Pancreas (tissue), 10 donors: ENCODE data around the gene ADARB1. TPM values are rescaled to one million over a fixed set of nuclear protein-coding genes. Genes with fewer than 3 reads are reported as not detected.

Source experiments
- ATAC-seq, 4 donors: fragments of 200-7000 bp; cut with Tn5 transposase; one replicate each; pipeline versions ENCODE4 v1.8.0 to v1.9.1; 2020; ENCODE audit warnings: mild to moderate bottlenecking in 4 of 4, moderate library complexity in 4 of 4
- DNase-seq, 6 donors: peaks; one replicate each; pipeline ENCODE4 v3.0.0-alpha.2; 2020
- FAIRE-seq: peaks from 2 replicates; lab custom pipeline; 2012; peaks lifted over from hg19 to GRCh38; lab: Jason Lieb, UNC
- H3K27ac ChIP-seq, 4 donors: fragments of 200-600 bp; sonication (generic); 1 replicate in 3 of 4; 2 replicates in 1 of 4; pipeline versions ENCODE4 v1.5.0 to v1.8.0; 2020
- H3K27me3 ChIP-seq, 4 donors: fragments of 200-600 bp; one replicate each; pipeline ENCODE4 v1.8.0; 2021
- H3K36me3 ChIP-seq, 3 donors: fragments of 200-600 bp; sonication (generic) in 1 of 3; one replicate each; pipeline versions ENCODE4 v1.5.0 to v1.8.0; 2020 to 2021
- H3K4me1 ChIP-seq, 3 donors: fragments of 200-600 bp; one replicate each; pipeline ENCODE4 v1.8.0; 2021
- H3K4me3 ChIP-seq, 4 donors: fragments of 200-600 bp; sonication (generic) in 2 of 4; one replicate each; pipeline versions ENCODE4 v1.5.0 to v1.8.0; 2020 to 2021
- H3K9me3 ChIP-seq, 4 donors: fragments of 200-600 bp; one replicate each; pipeline ENCODE4 v1.8.0; 2021
- CTCF ChIP-seq, 4 donors: fragments of 200-600 bp; sonication (generic) in 3 of 4; IDR thresholded peaks; one replicate each; pipeline versions ENCODE4 v1.5.0 to v1.8.0; 2021; ENCODE audit warnings: antibody characterized with exemption in 4 of 4
- WGBS, 2 donors: extraction: QIAGEN DNeasy Blood & Tissue Kit; methylation state at CpG; one replicate each; pipeline ENCODE4 v1.1.7; 2013; 5-methylcytosine and 5-hydroxymethylcytosine counted together
- intact Hi-C, 3 donors: fragments of 100-400 bp; cut with DNase I; formaldehyde crosslinking; loops; one replicate each; pipeline versions ENCODE4 v1.11.1 to v1.14.2; 2022
- polyA plus RNA-seq, 2 donors: library from polyadenylated mRNA; stranded (reverse); fragments of 200-250 nt; gene quantifications; one replicate each; pipeline ENCODE4 v1.2.3, GENCODE V29; 2013
- total RNA-seq, 6 donors: library from RNA; stranded (reverse); fragmentation: NEBNext Ultra II Directional in 4 of 6; extraction: Animal tissue kit (Norgen Biotek cat#: 25700) in 4 of 6; gene quantifications; one replicate each; pipeline versions ENCODE4 v1.2.1 to v1.2.4, GENCODE V29; 2021 to 2023
- donor health status: healthy with polysubstance abuse.
- donor health status: DM: no; HTN: no; CAD: no; lungs with moderate emphysema.
- donor health status: DM: no; HTN: no; CAD: no.
- donor health status: control.
- donor health status: control.
- donor health status: Bipolar disorder and iron deficiency.
- donor health status: DM: yes; HTN: yes; CAD: no.
- donor health status: DM: no; HTN: no; CAD: no.
- donor health status: DM: no; HTN: no; CAD: no.
- donor health status: DM: yes; HTN: yes; CAD: no.

Gene ADARB1
- total and polyA plus RNA-seq, 8 donors, result 5.4 to 10.1 (median 6.3) TPM

GRCh38 chr21:45097827-45098387 is 23.5 kb downstream of the ADARB1 start:
- TF ChIP-seq CTCF (IDR thresholded peaks at IDR 0.05), result no peak
- no peak overlapping the region for H3K27ac ChIP-seq
- no peaks in the 10 kb centered on the region for H3K36me3 ChIP-seq
- H3K27me3 ChIP-seq, result no peaks in the 10 kb centered on the region
- intact Hi-C loops, result no loop called here
- FAIRE-seq (no peak), ATAC-seq (no peak), DNase-seq (no peak)
- H3K4me1 ChIP-seq, result peaks cover 0 to 5% (median 3%) of the 10 kb centered on the region in 3 donors
- H3K4me3 ChIP-seq, result no peak overlapping the region
- no peaks in the 10 kb centered on the region for H3K9me3 ChIP-seq
- WGBS, 2 donors, result 86 to 89% methylated on average over 12 of the region's 12 CpGs

- TF ChIP-seq CTCF (IDR thresholded peaks at IDR 0.05), result no peak
- no peaks in the 10 kb centered on the region for H3K27me3 ChIP-seq
- WGBS, 2 donors, result 74 to 78% methylated on average over 4 of the region's 4 CpGs
- H3K4me3 ChIP-seq, result no peak overlapping the region
- H3K27ac ChIP-seq, result no peak overlapping the region
- DNase-seq (no peak), FAIRE-seq (no peak), ATAC-seq (no peak)
- intact Hi-C loops, result no loop called here
- peaks cover 0 to 4% (median 0%) of the 10 kb centered on the region in 3 donors for H3K4me1 ChIP-seq
- no peaks in the 10 kb centered on the region for H3K36me3 ChIP-seq
- H3K9me3 ChIP-seq, result no peaks in the 10 kb centered on the region
Observed at GRCh38 chr21:45098867-45099266, 24.5 kb downstream of the ADARB1 start.

GRCh38 chr21:45099571-45099970 is 25.2 kb downstream of the ADARB1 start:
- H3K4me3 ChIP-seq, result no peak overlapping the region
- intact Hi-C loops, result no loop called here
- peaks cover 0 to 8% (median 5%) of the 10 kb centered on the region in 3 donors for H3K4me1 ChIP-seq
- H3K27me3 ChIP-seq, result no peaks in the 10 kb centered on the region
- TF ChIP-seq CTCF (IDR thresholded peaks at IDR 0.05), result no peak
- H3K36me3 ChIP-seq, result no peaks in the 10 kb centered on the region
- no peak for ATAC-seq
- H3K9me3 ChIP-seq, result no peaks in the 10 kb centered on the region
- H3K27ac ChIP-seq, result no peak overlapping the region
- no peak for DNase-seq
- WGBS, 2 donors, result 87 to 89% methylated on average over 3 of the region's 3 CpGs
- FAIRE-seq, result no peak

- H3K4me1 ChIP-seq, result peaks cover 0 to 12% (median 7%) of the 10 kb centered on the region in 3 donors
- no peak for FAIRE-seq
- WGBS, 2 donors, result 95 to 98% methylated on average over 40 of the region's 40 CpGs
Observed at GRCh38 chr21:45100866-45101265, 26.5 kb downstream of the ADARB1 start.

More at GRCh38 chr21:45100866-45101265, 26.5 kb downstream of the ADARB1 start:
- no peak overlapping the region for H3K4me3 ChIP-seq
- DNase-seq (no peak), ATAC-seq (no peak)
- no peaks in the 10 kb centered on the region for H3K9me3 ChIP-seq
- H3K36me3 ChIP-seq, result no peaks in the 10 kb centered on the region
- intact Hi-C loops, result no loop called here
- H3K27ac ChIP-seq, result no peak overlapping the region
- no peaks in the 10 kb centered on the region for H3K27me3 ChIP-seq
- TF ChIP-seq CTCF (IDR thresholded peaks at IDR 0.05), result no peak
